Activated CD4-positive, alpha-beta T cell treated with anti-CD3 and anti-CD28 coated beads for 36 hours (primary cell): ENCODE data around the gene CUL4A. TPM values are rescaled to one million over a fixed set of nuclear protein-coding genes. Genes with fewer than 3 reads are reported as not detected.

Source experiments
- ATAC-seq: fragments of 200-7000 bp; cut with Tn5 transposase; one replicate; pipeline ENCODE4 v1.10.0; 2021; ENCODE audit warnings: mild to moderate bottlenecking, moderate library complexity
- CTCF ChIA-PET: fragments of 350-600 bp; sonication (Branson Sonifier 250); formaldehyde crosslinking; loops from one replicate; lab custom pipeline; 2021; ENCODE audit warnings: antibody characterized with exemption; lab: Charles Lee
- POLR2A ChIA-PET: fragments of 350-600 bp; sonication (Branson Sonifier 250); formaldehyde crosslinking; loops from one replicate; lab custom pipeline; 2021; ENCODE audit warnings: antibody characterized with exemption, inconsistent platforms; lab: Charles Lee
- DNase-seq: peaks from one replicate; pipeline ENCODE4 v3.0.0-alpha.2; 2020
- H3K27ac Mint-ChIP-seq: one replicate; pipeline ENCODE4 v1.8.0; 2021; ENCODE audit warnings: mixed read lengths
- H3K27me3 Mint-ChIP-seq: one replicate; pipeline ENCODE4 v1.8.0; 2021; ENCODE audit warnings: mixed read lengths
- H3K36me3 Mint-ChIP-seq: one replicate; pipeline ENCODE4 v1.8.0; 2021; ENCODE audit warnings: low read depth, mixed read lengths
- H3K4me1 Mint-ChIP-seq: one replicate; pipeline ENCODE4 v1.8.0; 2021; ENCODE audit warnings: mixed read lengths
- H3K4me3 Mint-ChIP-seq: one replicate; pipeline ENCODE4 v1.8.0; 2021; ENCODE audit warnings: mild to moderate bottlenecking, moderate library complexity, mixed read lengths
- H3K9me3 Mint-ChIP-seq: one replicate; pipeline ENCODE4 v1.8.0; 2021; ENCODE audit warnings: low read depth, mixed read lengths
- intact Hi-C, 2 experiments: fragments of 100-400 bp; cut with DNase I in 1 of 2; cut with micrococcal nuclease in 1 of 2; formaldehyde crosslinking; loops; one replicate each; pipeline versions ENCODE4 v1.14.2 to v1.15.1; 2022 to 2024; cut with DNase I, micrococcal nuclease
- total RNA-seq, 2 experiments: library from RNA; stranded (reverse); gene quantifications; one replicate each; pipeline ENCODE4 v1.2.3, GENCODE V29; 2021

Gene CUL4A
- total RNA-seq, 2 experiments from 2014 or later = 81.7 to 87.4 TPM

GRCh38 chr13:113168211-113168610 lies 41.2 kb upstream of the CUL4A start:
- peaks cover 19% of the 10 kb centered on the region for H3K4me1 Mint-ChIP-seq
- H3K27me3 Mint-ChIP-seq = no peaks in the 10 kb centered on the region
- H3K36me3 Mint-ChIP-seq = peaks cover 38% of the 10 kb centered on the region
- DNase-seq (no peak), ATAC-seq (no peak)
- POLR2A ChIA-PET = no interaction called here
- intact Hi-C loops = no loop called here
- no peak overlapping the region for H3K4me3 Mint-ChIP-seq
- no peak overlapping the region for H3K27ac Mint-ChIP-seq
- CTCF ChIA-PET = no interaction called here
- peaks cover 2% of the 10 kb centered on the region for H3K9me3 Mint-ChIP-seq

GRCh38 chr13:113169277-113170272 lies 39.8 kb upstream of the CUL4A start:
- ChIA-PET CTCF (interaction anchor here (1.2 kb wide), 1 partner anchor 9 kb away, joined by 3 read pairs; no protein-coding TSS in a partner anchor), POLR2A (interaction anchor here (0.7 kb wide), 1 partner anchor 60 kb away, joined by 4 read pairs; no protein-coding TSS in a partner anchor)
- ATAC-seq = no peak
- H3K27me3 Mint-ChIP-seq = no peaks in the 10 kb centered on the region
- H3K4me1 Mint-ChIP-seq = peaks cover 17% of the 10 kb centered on the region
- peaks cover 2% of the 10 kb centered on the region for H3K9me3 Mint-ChIP-seq
- peaks cover 43% of the 10 kb centered on the region for H3K36me3 Mint-ChIP-seq
- H3K27ac Mint-ChIP-seq = no peak overlapping the region
- no peak for DNase-seq
- intact Hi-C loops = no loop called here
- no peak overlapping the region for H3K4me3 Mint-ChIP-seq

GRCh38 chr13:113170511-113170910 lies 38.9 kb upstream of the CUL4A start:
- Mint-ChIP-seq H3K4me1 (peaks cover 14% of the 10 kb centered on the region), H3K27me3 (no peaks in the 10 kb centered on the region), H3K4me3 (no peak overlapping the region), H3K27ac (no peak overlapping the region), H3K36me3 (peaks cover 50% of the 10 kb centered on the region), H3K9me3 (peaks cover 2% of the 10 kb centered on the region)
- intact Hi-C loops = no loop called here
- ATAC-seq = no peak
- DNase-seq = no peak
- ChIA-PET CTCF (no interaction called here), POLR2A (no interaction called here)

GRCh38 chr13:113171250-113172125 lies 37.9 kb upstream of the CUL4A start:
- Mint-ChIP-seq H3K27ac (no peak overlapping the region), H3K4me3 (no peak overlapping the region), H3K36me3 (peaks cover 58% of the 10 kb centered on the region), H3K9me3 (peaks cover 2% of the 10 kb centered on the region), H3K27me3 (no peaks in the 10 kb centered on the region), H3K4me1 (peaks cover 11% of the 10 kb centered on the region)
- intact Hi-C loops = no loop called here
- ChIA-PET CTCF (no interaction called here), POLR2A (no interaction called here)
- ATAC-seq = no peak
- no peak for DNase-seq

- ATAC-seq (no peak), DNase-seq (no peak)
- Mint-ChIP-seq H3K9me3 (peaks cover 2% of the 10 kb centered on the region), H3K36me3 (peaks cover 55% of the 10 kb centered on the region), H3K4me1 (peaks cover 7% of the 10 kb centered on the region), H3K4me3 (no peak overlapping the region), H3K27me3 (no peaks in the 10 kb centered on the region), H3K27ac (no peak overlapping the region)
- ChIA-PET POLR2A (no interaction called here), CTCF (no interaction called here)
- intact Hi-C loops = no loop called here
Observed at GRCh38 chr13:113172419-113172926, 36.9 kb upstream of the CUL4A start.

GRCh38 chr13:113176280-113176679 lies 33.1 kb upstream of the CUL4A start:
- Mint-ChIP-seq H3K27me3 (no peaks in the 10 kb centered on the region), H3K4me3 (no peak overlapping the region), H3K36me3 (peaks cover 67% of the 10 kb centered on the region), H3K9me3 (no peaks in the 10 kb centered on the region), H3K4me1 (peaks cover 10% of the 10 kb centered on the region), H3K27ac (peak overlapping the region; percentile 87)
- ATAC-seq (peak; percentile 66), DNase-seq (peak; percentile 53)
- ChIA-PET POLR2A (no interaction called here), CTCF (interaction anchor here (0.9 to 1.0 kb wide), 2 partner anchors 12 to 14 kb away, joined by 3 read pairs; no protein-coding TSS in a partner anchor)
- intact Hi-C loops = no loop called here

DNA sequence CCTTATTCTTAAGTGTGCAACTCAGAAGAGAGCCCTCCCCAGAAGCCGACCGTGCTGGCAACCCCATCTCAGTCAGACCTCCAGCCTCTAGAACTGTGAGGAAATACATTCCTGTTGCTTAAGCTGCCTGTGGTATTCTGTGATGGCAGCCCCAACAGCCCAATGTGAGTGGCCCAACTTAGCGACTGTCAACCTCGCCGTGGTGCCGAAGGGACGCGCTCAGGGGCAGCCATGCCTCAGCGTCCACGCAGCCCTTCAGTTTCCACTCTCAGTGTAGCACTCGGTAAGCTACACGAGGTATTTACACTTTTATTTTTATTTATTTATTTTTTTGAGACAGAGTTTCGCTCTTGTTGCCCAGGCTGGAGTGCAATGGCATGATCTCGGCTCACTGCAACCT lies 32.6 kb upstream of the CUL4A start:
- H3K36me3 Mint-ChIP-seq = peaks cover 66% of the 10 kb centered on the region
- H3K4me1 Mint-ChIP-seq = peaks cover 10% of the 10 kb centered on the region
- ChIA-PET POLR2A (no interaction called here), CTCF (no interaction called here)
- H3K27me3 Mint-ChIP-seq = no peaks in the 10 kb centered on the region
- H3K4me3 Mint-ChIP-seq = no peak overlapping the region
- H3K27ac Mint-ChIP-seq = no peak overlapping the region
- ATAC-seq = no peak
- no peaks in the 10 kb centered on the region for H3K9me3 Mint-ChIP-seq
- intact Hi-C loops = no loop called here
- DNase-seq = no peak

DNA sequence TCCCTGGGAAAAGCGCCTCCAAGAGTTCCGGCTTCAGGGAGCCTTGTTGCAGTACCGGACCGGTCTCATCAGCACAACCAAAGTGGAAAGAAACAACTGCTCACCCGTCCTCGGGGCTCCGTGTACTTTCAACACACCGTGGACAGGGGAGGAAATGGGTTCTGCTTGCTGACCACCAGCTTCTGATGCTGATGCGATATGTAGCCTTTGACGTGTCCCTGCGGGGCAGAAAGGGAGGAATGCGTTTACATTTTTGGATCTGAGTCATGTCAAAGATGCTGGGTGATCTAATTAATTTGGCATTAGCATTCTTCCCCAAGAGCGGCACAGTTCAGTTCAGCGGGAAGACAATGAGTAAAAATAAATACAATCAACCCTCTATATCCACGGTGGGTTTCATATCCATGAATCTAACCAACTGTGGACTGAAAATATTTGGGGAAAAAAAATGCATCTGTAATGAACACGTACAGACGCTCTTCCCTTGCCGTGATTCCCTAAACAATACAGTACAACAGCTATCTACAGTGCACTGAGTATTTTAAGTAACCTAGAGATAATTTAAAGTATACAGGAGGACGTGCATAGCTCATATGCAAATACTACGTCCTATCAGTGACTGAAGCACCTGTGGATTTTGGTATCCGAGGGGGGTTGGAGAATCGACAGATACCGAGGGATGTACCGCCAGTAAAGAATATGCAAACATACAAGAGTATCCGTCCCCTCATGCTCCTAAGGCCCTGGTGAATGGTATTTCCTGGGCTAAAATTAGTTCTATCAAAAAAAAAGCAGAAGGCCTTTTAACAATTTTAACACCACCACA lies 31.1 kb upstream of the CUL4A start:
- ATAC-seq (no peak), DNase-seq (no peak)
- Mint-ChIP-seq H3K27me3 (no peaks in the 10 kb centered on the region), H3K4me1 (peaks cover 10% of the 10 kb centered on the region), H3K36me3 (peaks cover 68% of the 10 kb centered on the region), H3K27ac (no peak overlapping the region), H3K4me3 (no peak overlapping the region), H3K9me3 (no peaks in the 10 kb centered on the region)
- ChIA-PET POLR2A (no interaction called here), CTCF (interaction anchor here (1.0 kb wide), 1 partner anchor 9 kb away, joined by 3 read pairs; no protein-coding TSS in a partner anchor)
- intact Hi-C loops = no loop called here

DNA sequence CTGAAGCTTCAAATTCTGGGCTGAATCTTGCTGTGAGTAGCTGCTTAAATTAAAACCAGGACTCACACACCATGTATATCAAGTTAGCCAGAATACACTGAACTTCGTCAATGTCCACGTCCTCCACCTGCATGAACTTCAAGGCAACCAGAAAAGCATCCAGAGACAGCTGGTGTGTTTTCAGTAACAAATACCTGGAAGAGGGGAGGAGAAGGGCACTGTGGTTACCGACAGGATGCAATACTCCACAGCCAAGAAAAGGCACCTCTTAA lies 30.6 kb upstream of the CUL4A start:
- peaks cover 14% of the 10 kb centered on the region for H3K4me1 Mint-ChIP-seq
- ATAC-seq (no peak), DNase-seq (no peak)
- H3K9me3 Mint-ChIP-seq = no peaks in the 10 kb centered on the region
- H3K36me3 Mint-ChIP-seq = peaks cover 73% of the 10 kb centered on the region
- H3K27me3 Mint-ChIP-seq = no peaks in the 10 kb centered on the region
- ChIA-PET CTCF (interaction anchor here (1.0 kb wide), 1 partner anchor 10 kb away, joined by 3 read pairs; no protein-coding TSS in a partner anchor), POLR2A (no interaction called here)
- no peak overlapping the region for H3K4me3 Mint-ChIP-seq
- H3K27ac Mint-ChIP-seq = no peak overlapping the region
- intact Hi-C loops = no loop called here

DNA sequence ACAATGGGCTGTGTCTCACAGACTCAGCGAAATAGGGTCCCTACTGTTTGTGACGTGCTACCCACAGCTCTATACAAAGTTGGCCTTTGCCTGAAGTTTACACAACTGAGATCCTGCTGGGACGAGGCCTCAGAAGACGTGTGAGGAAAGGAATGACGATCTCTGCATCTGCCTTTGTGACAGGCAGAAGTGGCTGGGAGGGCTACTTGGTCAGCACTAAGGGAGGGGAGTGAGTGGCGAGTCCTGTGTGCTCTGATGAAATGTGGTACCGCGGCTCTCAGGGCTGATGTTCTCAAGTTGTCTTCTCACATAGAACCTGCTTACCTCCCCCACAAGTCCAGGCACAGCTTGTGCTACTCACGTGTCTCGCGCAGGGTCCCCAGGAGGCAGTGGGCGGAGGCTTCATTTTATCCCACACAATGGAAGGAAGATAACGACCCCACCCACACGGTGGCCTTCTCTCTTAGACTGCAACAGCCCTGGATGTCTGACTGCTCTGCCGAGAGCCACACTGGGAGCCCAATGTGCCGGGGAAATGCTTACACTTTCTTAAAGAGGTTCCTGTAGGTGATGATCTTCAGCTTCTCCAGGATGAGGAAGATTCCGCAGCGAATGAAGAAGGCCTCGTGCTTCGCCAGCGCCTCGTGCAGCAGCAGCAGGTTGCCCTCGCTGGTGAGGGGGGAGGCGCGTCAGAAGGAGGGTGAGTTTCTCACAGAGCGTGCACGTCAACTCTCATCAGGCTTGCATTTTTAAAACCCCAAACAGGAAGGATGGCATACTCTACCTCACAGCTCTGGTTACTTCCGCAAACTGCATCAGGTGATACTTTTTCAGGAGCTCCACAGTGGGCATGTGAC lies 29.8 kb upstream of the CUL4A start:
- intact Hi-C loops = no loop called here
- H3K27ac Mint-ChIP-seq = no peak overlapping the region
- ChIA-PET CTCF (interaction anchor here (0.5 to 1.0 kb wide), 2 partner anchors 11 to 96 kb away, joined by 3 to 5 read pairs; no protein-coding TSS in a partner anchor), POLR2A (no interaction called here)
- H3K4me3 Mint-ChIP-seq = no peak overlapping the region
- H3K27me3 Mint-ChIP-seq = no peaks in the 10 kb centered on the region
- DNase-seq (no peak), ATAC-seq (no peak)
- H3K36me3 Mint-ChIP-seq = peaks cover 70% of the 10 kb centered on the region
- H3K4me1 Mint-ChIP-seq = peaks cover 16% of the 10 kb centered on the region
- no peaks in the 10 kb centered on the region for H3K9me3 Mint-ChIP-seq
